Osteocyte (in vitro differentiated cells): Measurements from ENCODE around the gene KCND1. TPM values are rescaled to one million over a fixed set of nuclear protein-coding genes. Genes with fewer than 3 reads are reported as not detected.
"Not testable (repeated sequence)": the region's sequence is repeated elsewhere in the genome, so short reads cannot be mapped to it uniquely, and the experiment has no call there.

Experiments
- DNase-seq: peaks from one replicate; pipeline ENCODE4 v3.0.0; 2021; ENCODE audit warnings: mixed read lengths; ENCODE audit not compliant: unreplicated experiment; ENCODE audit errors: extremely low spot score
- H3K27ac Mint-ChIP-seq: one replicate; pipeline ENCODE4 v1.8.0; 2021; ENCODE audit warnings: mild to moderate bottlenecking, mixed read lengths; ENCODE audit not compliant: unreplicated experiment
- H3K27me3 Mint-ChIP-seq: one replicate; pipeline ENCODE4 v1.8.0; 2021; ENCODE audit warnings: mixed read lengths; ENCODE audit not compliant: unreplicated experiment
- H3K36me3 Mint-ChIP-seq: one replicate; pipeline ENCODE4 v1.8.0; 2021; ENCODE audit warnings: mixed read lengths; ENCODE audit not compliant: unreplicated experiment
- H3K4me1 Mint-ChIP-seq: one replicate; pipeline ENCODE4 v1.8.0; 2021; ENCODE audit warnings: mixed read lengths; ENCODE audit not compliant: unreplicated experiment
- H3K4me3 Mint-ChIP-seq: one replicate; pipeline ENCODE4 v1.8.0; 2021; ENCODE audit warnings: mild to moderate bottlenecking, moderate library complexity, mixed read lengths; ENCODE audit not compliant: unreplicated experiment
- H3K9me3 Mint-ChIP-seq: one replicate; pipeline ENCODE4 v1.8.0; 2021; ENCODE audit warnings: mixed read lengths; ENCODE audit not compliant: unreplicated experiment
- CTCF ChIP-seq: fragments of 200-600 bp; sonication (generic); IDR thresholded peaks from 2 replicates; pipeline ENCODE4 v1.5.0; 2021; ENCODE audit warnings: antibody characterized with exemption, mild to moderate bottlenecking, moderate library complexity
- total RNA-seq: library from RNA; stranded (reverse); gene quantifications from 2 replicates; pipeline ENCODE4 v1.2.1, GENCODE V29; 2021

The KCND1 gene
- total RNA-seq, 1 donor from 2014 or later, result 2.5 TPM

DNA sequence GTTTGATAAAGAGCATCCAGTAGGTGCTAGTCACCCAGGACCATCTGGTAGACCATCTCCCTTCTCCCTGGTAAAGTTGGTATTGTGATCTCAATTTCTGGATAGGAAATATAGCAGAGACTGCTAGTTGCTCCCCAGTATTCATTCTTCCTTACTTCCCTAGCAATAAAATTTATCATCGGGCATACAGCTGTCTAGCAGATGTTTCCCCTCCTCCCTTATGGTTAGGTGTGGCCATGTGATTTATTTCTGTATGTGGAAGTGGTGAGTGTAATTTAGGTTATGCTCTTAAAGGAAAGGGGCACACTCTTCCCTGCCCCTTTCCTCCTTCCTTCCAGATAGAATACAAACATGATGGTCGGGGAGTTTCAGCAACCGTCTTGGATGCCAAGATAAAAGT, 12.3 kb upstream of the KCND1 start:
- peaks cover 29% of the 10 kb centered on the region for H3K36me3 Mint-ChIP-seq
- no peak for DNase-seq
- H3K27me3 Mint-ChIP-seq, result no peaks in the 10 kb centered on the region
- no peak for TF ChIP-seq CTCF
- H3K4me3 Mint-ChIP-seq, result no peak overlapping the region
- H3K27ac Mint-ChIP-seq, result no peak overlapping the region
- no peaks in the 10 kb centered on the region for H3K4me1 Mint-ChIP-seq
- H3K9me3 Mint-ChIP-seq, result no peaks in the 10 kb centered on the region

DNA sequence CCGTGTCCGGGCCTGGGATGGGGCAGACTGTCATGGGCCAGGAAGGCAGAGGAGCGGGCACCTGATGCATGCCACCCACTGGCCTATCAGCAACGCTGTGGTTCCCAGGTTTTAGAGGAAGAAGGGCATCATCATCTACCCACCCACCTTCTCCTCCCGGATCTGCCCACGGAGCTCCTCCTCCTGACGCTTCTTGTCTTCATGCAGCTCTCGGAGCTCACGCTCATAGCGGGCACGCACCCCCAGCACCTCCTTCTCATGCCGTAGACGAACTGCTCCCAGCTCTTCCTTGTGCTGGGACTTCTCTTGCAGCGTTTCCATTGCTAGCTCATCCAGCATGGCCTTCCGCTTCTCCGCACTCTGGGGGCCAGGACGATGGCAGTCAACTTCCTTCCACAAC, 11.4 kb upstream of the KCND1 start:
- no peak for TF ChIP-seq CTCF
- H3K27ac Mint-ChIP-seq, result no peak overlapping the region
- H3K4me1 Mint-ChIP-seq, result no peaks in the 10 kb centered on the region
- no peak for DNase-seq
- no peak overlapping the region for H3K4me3 Mint-ChIP-seq
- H3K36me3 Mint-ChIP-seq, result peaks cover 27% of the 10 kb centered on the region
- H3K9me3 Mint-ChIP-seq, result no peaks in the 10 kb centered on the region
- H3K27me3 Mint-ChIP-seq, result no peaks in the 10 kb centered on the region

GRCh38 chrX:48981178-48981577, 9.5 kb upstream of the KCND1 start:
- Mint-ChIP-seq H3K27me3 (no peaks in the 10 kb centered on the region), H3K9me3 (no peaks in the 10 kb centered on the region), H3K4me1 (no peaks in the 10 kb centered on the region), H3K27ac (no peak overlapping the region), H3K4me3 (no peak overlapping the region), H3K36me3 (peaks cover 32% of the 10 kb centered on the region)
- no peak for TF ChIP-seq CTCF
- DNase-seq, result no peak

DNA sequence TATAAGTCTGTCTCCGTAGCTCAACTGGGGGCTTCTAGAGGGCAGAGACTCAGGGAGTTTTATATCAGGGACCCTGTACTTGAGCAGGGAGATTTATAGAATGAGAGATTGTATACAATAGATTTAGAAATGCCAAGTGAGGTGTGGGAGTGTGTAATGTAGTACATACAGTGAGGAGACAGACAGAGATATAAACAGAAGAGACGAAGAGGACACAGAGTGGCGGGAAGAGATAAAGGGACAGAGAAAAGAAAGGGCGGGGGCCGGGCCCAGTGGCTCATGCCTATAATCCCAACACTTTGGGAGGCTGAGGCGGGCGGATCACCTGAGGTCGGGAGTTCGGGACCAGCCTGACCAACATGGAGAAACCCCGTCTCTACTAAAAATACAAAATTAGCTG, 8.7 kb upstream of the KCND1 start:
- not testable (repeated sequence) for H3K27me3 Mint-ChIP-seq, H3K9me3 Mint-ChIP-seq

GRCh38 chrX:48978226-48978625, 6.6 kb upstream of the KCND1 start:
- Mint-ChIP-seq H3K36me3 (peaks cover 30% of the 10 kb centered on the region), H3K27ac (no peak overlapping the region), H3K4me3 (no peak overlapping the region), H3K9me3 (peaks cover 5% of the 10 kb centered on the region), H3K27me3 (no peaks in the 10 kb centered on the region), H3K4me1 (no peaks in the 10 kb centered on the region)
- no peak for TF ChIP-seq CTCF
- no peak for DNase-seq

More for the DNA sequence above, 8.7 kb upstream of the KCND1 start:
- not testable (repeated sequence) for H3K27ac Mint-ChIP-seq, H3K4me1 Mint-ChIP-seq, H3K4me3 Mint-ChIP-seq, DNase-seq
- peaks cover 37% of the 10 kb centered on the region for H3K36me3 Mint-ChIP-seq

DNA sequence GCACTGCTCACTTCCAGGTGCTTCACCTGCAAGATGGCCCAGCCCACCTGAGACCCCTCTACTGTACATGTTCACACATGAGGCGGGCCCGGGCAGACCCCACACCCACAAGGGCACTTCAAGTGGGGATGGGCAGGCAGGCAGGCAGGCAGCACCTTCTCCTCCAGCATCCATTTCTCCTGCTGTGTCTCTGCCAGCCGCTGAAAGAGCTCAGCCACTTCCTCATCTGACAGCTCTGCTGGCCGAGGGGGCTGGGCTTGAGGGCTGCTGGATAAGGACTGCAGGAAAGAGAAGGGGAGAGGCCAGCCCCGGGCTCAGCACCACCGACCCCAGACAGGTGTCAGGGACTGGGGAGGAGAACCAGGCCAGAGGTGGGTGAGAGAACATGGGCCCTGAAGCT, 4.4 kb upstream of the KCND1 start:
- no peak for TF ChIP-seq CTCF
- Mint-ChIP-seq H3K27ac (no peak overlapping the region), H3K9me3 (peaks cover 5% of the 10 kb centered on the region), H3K27me3 (no peaks in the 10 kb centered on the region), H3K36me3 (peaks cover 25% of the 10 kb centered on the region), H3K4me1 (peaks cover 10% of the 10 kb centered on the region), H3K4me3 (no peak overlapping the region)
- DNase-seq, result no peak
